UCSD-AML1 (cell line): ENCODE results near the gene ADTRP.

Experiments used
- DNase-seq: peaks from one replicate; lab custom pipeline; 2025; ENCODE audit not compliant: unreplicated experiment; lab: John Stamatoyannopoulos, UW

Gene ADTRP, protein sequence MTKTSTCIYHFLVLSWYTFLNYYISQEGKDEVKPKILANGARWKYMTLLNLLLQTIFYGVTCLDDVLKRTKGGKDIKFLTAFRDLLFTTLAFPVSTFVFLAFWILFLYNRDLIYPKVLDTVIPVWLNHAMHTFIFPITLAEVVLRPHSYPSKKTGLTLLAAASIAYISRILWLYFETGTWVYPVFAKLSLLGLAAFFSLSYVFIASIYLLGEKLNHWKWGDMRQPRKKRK

DNA sequence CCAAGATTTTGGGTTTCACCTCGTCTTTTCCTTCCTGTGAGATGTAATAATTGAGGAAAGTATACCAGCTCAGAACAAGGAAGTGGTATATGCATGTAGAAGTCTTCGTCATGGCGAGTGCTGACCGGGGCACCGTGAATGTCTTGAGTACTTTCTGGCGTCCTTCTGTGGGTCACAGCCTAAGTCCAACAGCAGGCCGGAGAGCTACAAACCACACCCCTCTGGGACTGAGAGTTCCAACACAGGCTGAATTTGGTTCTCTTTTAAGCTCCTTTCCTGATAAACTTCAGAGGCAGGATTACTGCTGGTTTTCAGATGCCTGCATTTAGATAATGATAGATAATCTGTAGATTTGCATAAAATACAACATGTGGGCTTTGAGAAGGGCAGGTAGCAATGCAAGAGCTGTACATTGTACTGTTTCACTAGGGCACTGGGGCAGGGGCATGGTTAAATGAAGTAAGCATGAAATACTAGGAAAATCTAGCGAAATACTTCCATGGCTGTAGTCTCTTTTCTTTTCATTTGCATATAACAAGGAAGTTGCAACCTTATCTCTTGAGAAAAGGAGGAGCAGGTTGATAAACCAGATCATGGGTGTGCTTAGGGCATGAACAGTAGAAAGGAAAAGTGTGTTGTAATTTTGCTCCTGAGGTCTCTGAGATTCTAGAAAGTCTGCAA, at the start of gene ADTRP:
ADTRP (minus strand) TSS at position 156 of the 681 bp plus-strand sequence; CDS start at position 112, 44 bp downstream.
- DNase-seq = no peak

DNA sequence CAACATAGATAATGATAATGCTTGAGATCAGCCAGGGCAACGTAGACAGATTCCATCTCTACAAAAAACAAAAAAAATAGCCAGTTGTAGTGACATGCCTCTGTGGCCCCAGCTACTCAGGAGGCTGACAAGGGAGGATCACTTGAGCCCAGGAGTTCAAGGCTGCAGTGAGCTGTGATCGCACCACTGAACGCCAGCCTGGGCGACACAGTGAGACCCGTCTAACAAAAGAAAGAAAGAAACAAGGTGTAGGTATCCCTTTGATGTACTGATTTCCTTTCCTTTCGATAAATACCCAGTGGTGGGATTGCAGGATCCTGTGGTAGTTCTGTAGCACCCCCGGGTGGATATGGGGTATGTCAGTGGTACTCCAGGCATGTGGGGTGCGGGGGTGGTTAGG, 48.2 kb upstream of the ADTRP start:
- DNase-seq = no peak

DNA sequence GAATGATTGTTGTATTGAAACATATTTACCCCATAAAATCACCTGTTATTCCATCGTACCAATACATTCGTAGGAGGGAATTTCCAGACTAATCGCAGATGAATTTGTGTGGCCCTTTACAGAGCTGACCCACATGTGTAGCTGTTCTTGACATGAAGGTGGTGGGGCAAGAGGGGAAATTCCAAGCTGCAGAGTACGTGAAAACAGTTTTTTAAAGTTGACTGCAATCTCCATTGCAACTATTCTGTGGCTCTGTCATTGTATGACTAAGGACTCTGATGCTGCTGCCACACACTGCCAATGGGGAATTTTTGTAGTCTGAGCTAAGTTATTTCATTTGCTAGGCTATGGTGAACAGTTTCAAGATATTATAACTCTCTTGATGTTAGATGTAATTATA, 46.4 kb upstream of the ADTRP start:
- DNase-seq = no peak

DNA sequence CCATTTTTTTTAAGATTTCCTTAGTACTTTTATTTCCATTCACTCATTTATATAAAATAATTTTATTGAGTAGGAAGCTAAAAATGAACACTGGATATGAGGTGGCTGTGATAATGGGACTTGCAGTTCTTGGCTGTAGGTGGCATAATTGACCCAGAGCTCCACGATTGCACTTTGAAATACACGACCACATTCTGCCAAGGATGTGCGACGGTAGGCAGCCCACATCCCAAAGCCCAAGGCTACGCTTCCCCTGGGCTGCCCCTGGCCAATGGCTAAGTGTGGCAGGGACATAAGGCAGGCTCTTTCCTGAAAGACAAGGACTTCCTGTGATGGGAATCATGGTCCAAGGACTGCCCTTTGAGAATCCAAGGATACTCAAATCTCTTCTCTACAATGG, 43.7 kb upstream of the ADTRP start:
- no peak for DNase-seq

DNA sequence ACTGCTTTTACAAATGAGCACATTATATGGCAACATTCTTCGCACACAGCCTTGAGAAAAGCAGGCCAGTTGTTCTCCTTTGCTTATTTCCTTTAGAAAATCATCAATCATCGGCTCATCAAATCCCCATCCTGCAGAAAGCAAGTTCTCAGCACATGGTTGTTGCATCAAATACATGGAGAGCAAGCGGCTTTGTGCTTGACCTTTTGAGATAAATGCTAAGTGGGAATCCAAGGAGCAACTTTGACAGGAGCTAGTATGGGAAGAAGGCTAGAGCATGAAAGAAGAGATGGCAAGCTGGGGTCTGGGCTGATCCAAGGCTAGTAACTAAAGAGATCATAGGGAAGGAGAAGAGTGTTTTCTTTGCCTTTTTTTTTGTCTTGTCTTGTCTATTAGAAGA, 43.2 kb upstream of the ADTRP start:
- no peak for DNase-seq

DNA sequence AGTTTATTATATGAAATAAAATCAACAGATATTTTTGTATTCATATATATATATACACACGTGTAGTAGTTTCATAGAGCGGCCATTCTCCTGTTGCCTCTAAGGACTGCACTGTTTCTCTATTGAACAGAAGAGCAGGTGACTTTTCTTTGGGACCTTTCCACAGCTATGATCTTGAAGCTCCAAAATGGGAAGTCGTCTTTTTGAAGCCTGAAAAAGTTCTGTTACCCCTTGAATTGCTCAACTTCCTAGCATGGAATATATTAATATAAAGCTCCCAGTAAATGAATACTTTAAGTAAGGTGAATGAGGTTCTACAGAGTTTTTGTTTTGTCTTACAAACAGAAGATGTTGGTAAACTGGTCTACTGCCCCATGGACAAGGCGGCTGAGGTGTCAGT, 42.2 kb upstream of the ADTRP start:
- no peak for DNase-seq

DNA sequence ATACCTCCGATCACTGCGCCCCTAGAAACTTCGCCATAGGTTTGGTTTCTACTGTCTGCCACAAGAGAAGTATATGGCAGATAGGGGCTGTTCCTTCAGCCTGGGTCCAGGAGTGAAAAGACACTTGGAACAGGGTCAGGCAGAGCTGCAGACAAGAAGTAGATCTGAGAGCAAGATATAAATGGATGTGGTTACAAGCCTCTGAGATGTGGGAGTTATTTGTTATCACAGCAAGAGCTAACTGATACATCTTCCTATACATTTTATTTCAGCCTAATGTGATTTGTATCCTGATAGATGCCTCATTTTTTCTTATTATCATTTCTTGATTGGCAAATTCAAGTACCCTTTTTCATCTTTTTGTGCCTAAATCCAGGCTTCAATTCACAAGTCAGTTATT, 40.9 kb upstream of the ADTRP start:
- no peak for DNase-seq

DNA sequence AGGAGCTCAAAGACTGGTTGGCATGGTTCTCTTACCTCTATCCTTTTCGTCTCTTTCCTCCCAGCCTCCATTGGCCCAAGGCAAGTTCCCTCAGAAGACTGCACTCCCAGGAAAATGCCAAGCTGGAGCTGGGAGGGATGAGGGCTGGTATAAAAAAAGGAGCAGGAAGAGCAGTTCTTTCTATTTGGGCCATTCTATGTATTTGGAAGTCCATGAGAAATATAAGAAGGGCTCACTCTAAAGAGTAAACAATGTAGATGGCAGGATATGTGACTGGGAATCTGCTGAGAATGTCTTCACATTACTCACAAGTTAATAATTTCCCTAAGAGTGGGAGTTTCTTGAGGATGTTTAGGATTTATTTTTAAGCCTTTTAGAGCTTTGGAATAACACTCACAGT, 36.6 kb upstream of the ADTRP start:
- no peak for DNase-seq

DNA sequence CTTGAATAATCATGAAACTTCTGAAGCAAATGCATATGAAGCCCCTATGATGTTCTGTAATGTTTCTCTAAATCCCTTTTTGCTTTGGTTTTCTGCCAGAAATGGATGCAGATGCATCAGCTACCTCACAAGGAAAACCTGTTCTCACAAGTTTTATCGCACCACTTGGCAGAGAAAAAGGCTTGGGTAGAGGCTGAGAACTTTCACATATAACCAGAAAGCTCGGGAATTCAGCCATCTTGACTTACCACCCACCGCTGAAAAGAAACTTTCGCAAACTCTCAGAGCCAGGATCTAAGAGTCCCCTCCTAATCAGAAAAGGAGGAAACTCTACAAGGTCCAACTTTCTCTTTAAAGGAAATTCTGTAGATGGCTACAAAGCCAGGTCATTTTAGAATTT, 36.2 kb upstream of the ADTRP start:
- DNase-seq = no peak

DNA sequence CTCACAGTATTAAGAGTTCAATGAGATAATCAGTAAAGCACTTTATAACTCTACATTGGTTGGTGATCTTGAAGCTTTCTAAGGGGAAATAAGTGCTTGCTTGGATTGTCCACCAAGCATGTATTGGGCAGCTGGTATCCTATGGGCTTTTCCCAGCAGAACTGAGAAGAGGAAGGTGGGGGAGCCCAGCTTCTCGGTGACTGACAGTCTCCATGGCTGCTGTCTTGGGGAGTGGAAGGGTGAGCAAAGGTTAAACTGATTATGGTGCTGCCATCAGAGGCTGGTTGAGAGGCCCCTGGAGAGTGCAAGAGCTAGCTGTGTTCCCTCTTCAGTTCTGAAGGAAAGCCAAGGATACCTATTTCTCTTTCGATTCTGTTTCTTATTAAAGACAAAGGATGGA, 35.5 kb upstream of the ADTRP start:
- DNase-seq = no peak

DNA sequence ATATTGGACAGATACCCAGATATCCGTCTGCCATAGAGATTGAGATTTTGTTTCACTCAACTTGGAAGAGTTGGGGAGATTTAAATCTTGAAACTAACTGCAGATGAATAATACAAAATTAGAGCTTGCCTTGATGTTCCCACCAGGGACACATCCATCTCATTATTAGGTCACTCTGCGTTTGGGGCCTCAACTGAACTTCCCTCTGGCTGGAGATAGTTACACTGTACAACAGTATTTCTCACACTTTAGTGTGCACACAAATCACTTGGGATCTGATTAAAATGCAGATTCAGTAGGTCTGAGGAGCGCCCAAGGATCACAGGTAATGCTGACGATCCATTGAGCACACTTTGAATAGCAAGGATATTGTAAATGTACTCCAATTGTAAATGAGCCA, 35.0 kb upstream of the ADTRP start:
- no peak for DNase-seq

DNA sequence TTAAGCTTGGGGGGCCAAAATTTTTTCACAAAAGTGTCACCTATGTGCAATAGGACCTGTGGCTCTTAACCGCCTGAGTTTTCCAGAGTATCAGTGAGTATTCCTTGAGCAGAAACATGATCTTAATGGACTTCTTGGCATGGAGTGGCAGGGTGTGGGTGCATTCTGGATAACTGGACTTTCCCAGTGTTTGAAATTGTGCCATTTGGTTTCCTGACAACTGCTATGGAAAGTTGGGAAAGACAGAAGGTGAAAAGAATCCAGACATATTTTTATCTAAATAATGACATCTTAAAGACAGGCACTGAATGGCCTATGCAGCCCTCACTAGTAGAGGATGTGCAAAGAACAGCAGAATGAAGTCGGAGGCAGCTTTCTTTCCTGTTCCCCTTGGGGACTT, 34.3 kb upstream of the ADTRP start:
- DNase-seq = no peak

DNA sequence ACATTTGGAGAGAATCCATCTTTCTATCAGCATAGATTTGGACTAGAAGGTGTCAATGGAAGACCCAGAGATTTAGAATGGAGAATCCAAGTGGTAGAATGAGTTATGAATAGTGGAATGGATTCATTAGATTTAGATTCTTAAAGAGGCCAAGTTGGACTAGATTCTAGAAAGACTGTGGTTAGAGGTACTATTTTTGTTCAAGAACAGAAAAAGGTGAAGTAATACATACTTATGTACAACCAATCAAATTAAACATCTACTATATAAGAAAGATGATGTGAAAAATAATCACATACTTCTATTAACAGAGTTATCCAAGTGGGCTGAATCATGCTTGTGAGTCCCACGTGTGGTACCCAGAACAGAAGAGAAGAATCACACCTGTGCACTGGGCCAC, 33.8 kb upstream of the ADTRP start:
- DNase-seq = no peak

DNA sequence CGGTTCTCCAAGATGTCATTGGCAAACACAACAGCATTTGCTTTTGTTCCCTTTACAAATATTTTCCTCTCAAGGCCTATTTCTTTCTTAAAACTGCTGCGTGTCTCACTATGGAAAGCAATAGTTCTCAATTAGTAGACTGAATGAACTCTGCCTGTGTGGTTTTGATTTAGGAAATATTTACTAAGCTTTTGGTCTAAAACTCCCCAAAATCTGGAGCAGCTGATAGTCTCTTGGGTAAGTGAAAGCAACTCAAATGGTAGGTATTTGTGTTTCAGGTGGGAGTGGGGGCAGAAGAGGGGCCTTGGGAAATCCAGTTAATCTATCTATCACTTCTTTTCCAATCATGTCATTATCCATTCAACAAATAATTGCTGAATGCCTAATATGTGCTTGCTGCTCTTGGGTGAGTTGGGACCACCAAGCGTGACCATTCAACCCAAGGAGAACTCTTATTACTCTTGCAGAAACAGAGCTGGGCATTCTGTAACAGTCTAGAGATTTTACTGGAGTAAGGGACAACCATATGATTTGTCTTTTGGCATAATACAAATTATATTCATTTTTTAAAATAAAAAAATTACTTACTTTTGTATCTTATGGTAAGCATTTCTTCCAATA, 33.2 kb upstream of the ADTRP start:
- no peak for DNase-seq

DNA sequence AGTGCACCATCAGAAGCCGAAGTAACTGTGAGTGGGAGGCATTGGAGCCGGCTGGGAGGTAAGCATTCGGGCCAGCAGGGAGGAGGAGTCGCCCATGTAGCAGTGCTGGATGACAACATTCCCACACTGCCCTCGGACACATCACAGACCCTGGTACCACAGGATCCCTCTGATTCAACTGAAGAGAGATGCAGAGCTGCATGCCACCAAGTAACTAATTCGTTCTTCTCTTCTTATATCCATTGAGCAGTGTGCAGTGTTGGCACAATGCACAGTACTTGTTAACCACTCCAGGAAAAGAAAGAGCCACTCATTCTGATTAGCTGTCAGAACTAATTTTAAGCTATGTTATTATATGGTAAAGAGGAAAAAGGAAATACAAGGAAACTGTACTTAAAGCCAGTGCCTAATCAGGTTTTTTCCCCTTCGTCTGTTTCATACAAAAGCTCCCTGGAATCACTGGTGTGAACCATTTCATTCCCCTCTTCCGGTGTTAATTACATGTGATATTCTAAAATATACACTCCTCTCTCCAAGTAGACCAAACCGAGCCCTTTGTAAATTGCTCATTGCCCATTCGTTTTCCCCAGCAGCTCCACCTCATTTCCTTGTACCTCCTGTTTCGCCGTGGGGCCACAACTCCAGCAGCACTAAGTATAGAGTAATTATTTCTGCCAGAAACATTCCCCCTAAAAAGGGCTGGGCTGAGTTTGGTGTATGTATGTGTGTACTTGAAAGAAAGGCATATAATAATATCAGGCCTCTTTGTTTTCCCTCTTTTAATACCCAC, 32.4 kb upstream of the ADTRP start:
- DNase-seq = no peak

DNA sequence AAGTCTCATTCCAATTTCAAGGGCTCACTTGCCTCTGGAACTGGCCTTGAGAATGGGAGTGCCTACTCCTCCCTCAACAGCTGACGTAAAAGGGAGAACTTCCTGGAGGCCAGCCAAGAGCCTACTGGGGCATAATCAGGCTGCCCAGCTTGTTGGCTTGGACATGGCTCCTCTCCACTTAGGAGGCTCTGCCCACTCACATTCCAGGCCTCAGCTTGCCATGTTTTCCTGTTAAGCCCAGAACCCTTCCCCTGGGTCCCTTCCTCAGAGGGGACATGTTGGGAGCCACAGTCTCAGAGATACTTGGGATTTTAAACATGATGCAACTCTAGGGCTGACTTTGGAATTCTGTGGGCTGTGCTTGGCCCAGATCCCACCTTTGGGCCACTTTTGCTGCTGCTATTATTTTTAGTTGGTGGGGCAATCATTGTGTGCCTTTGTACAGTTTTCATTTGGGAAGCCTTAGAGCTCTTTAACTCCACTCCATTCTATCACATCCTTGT, 31.5 kb upstream of the ADTRP start:
- DNase-seq = no peak

DNA sequence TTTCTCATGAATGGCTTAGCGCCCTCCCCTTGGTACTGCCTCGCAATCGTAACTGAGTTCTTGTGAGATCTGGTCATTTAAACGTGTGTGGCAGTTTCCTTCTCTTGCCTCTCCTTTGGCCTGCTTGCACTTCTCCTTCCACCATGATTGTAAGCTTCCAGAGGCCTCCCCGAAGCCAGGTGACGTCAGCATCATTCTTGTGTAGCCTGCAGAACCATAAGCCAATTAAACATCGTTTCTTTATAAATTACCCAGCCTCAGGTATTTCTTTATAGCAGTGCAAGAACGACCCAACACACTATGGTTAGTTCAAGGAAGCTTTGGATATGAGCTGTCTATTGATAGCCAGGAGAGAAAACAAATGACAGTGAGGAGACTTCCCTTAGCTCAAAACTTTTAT, 29.5 kb upstream of the ADTRP start:
- DNase-seq = no peak

DNA sequence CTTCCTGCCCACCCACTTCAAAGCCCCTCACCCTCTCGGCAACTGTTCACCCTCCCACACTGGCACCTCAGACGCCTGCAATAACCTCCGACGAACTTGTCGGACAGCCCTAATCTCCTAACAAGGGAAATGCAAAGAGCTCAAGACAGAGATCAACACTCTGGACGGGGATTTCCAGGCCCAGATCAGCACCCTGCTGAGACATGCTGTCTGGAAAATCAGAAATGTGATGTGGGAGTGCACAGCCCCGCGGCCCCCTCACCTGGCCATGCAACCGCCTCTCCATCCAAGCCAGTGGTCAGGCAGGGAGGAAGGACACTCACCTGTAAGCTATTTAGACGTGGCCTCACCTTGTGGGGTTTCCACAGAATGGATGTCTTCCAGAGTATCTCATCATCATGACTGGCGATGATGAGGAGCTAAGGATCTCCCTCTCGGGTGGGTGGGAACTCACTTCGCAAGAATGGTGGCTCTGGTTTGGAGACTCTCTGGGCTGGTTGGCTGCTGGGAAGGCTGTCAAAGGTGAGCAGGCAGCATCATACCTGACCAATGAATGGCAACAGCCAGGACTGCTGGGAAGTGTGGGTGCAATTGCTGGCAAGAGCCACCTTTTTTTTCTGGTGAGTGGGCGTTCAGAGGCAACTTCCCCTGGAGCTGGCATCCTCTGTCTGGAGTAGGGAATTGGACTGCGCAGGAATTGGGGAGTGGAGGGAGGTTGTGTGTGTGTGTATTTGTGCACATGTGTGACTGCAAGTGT, 28.1 kb upstream of the ADTRP start:
- DNase-seq = no peak

DNA sequence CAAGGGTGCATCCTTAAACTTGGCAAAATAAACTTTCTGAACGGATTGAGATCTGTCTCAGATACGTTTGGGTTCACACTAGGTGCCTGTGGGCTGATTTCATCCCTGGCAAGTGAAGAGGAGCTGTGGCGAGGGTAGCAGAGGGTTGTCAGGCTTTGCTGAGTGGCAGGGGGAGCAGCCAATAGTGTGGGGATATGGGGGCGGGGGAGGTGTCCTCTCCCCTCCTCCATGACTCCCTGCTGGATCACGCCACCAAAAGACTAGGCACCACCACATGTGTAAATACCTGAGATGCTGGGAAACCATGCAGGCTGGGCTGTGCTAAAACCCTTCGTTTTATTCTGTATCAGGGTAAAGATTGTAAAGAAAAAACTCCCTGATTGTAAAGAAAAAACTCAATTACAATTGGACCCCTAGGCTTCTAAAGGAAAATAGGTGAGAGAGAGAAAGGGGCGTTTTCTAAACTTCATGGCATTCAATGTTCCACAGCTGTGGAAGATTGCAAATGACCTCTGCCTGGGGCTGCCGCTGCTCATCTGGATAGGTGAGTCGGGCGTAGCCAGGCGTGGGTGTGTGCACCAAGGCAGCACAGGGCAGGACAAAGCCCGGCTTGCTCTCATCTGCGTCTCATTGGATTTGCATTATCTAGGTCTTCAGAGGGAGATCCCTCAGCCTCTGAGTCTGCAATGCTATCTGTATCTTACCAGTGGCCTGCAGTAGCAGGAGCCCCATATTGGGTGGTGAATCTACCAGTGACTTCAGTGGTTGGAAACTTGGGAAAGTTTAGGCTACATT, 26.9 kb upstream of the ADTRP start:
- no peak for DNase-seq

DNA sequence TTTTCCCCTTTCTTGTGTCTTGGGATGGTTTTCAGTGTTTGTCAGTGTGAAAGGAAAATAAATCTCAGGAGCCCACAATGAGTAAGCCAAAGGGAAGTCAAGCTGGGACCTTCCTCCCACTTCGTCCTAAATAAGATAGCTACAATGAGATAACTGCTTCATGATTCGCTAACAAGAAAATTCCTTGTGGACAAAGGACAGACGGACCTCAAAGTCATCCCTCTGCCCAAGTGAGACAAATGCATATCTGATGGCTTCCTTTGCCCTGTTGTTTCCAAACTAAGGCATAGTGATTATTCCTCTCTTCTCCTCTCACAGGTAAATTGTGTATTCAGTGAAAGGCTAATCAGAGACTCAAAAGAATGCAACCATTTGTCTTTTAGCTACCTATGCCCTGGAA, 26.1 kb upstream of the ADTRP start:
- no peak for DNase-seq
